Body of pancreas (tissue), 4 donors: Measurements from ENCODE around the gene CEACAM19.

Source experiments
- POLR2A ChIP-seq, 3 donors: fragments of 450-650 bp; IDR thresholded peaks; one replicate each; pipeline ENCODE4 v1.6.1; 2016; ENCODE audit warnings: antibody characterized with exemption in 3 of 3, mild to moderate bottlenecking in 2 of 3
- TF ChIP-seq, protein P1 (sequence below), 7 experiments: fragments of 450-650 bp in 4 of 7; fragments of 200-600 bp in 3 of 7; sonication (generic) in 3 of 7; IDR thresholded peaks; one replicate each; pipeline ENCODE4 v1.5.1; 2016 to 2019; ENCODE audit warnings: antibody characterized with exemption in 7 of 7

GRCh38 chr19:44675521-44675920, 4.2 kb downstream of the CEACAM19 start:
- TF ChIP-seq, protein P1, sequence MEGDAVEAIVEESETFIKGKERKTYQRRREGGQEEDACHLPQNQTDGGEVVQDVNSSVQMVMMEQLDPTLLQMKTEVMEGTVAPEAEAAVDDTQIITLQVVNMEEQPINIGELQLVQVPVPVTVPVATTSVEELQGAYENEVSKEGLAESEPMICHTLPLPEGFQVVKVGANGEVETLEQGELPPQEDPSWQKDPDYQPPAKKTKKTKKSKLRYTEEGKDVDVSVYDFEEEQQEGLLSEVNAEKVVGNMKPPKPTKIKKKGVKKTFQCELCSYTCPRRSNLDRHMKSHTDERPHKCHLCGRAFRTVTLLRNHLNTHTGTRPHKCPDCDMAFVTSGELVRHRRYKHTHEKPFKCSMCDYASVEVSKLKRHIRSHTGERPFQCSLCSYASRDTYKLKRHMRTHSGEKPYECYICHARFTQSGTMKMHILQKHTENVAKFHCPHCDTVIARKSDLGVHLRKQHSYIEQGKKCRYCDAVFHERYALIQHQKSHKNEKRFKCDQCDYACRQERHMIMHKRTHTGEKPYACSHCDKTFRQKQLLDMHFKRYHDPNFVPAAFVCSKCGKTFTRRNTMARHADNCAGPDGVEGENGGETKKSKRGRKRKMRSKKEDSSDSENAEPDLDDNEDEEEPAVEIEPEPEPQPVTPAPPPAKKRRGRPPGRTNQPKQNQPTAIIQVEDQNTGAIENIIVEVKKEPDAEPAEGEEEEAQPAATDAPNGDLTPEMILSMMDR (IDR thresholded peaks at IDR 0.05), result no peak
- no peak for TF ChIP-seq POLR2A (IDR thresholded peaks at IDR 0.05)
